ENCODE measurements around the gene INSR. TPM values are rescaled to one million over a fixed set of nuclear protein-coding genes. Genes with fewer than 3 reads are reported as not detected.

Gene INSR
- polyA plus RNA-seq, 2 of the 4 experiments (the other 2 are of a cell fraction): 1.8 to 3.3 TPM

DNA sequence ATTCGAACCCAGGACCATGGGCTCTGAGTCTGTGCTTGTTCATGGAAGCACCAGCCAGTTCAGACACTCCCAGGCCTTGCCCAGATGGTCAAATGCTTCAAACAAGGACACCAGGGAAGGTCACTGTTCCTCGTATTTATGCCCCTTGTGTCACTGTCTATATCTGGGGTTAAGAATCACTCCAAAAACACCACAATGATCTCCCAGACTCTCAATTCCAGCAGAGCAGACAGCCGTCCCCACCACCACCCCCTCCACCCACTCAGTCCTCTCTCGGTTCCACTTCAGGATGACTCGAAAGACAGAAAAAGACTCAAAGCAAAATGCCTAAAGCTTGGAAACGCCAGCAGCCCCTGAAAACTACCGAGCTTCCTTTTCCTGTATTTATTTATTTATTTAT lies 79.0 kb downstream of the INSR start (continued):
- TF ChIP-seq, protein P1, sequence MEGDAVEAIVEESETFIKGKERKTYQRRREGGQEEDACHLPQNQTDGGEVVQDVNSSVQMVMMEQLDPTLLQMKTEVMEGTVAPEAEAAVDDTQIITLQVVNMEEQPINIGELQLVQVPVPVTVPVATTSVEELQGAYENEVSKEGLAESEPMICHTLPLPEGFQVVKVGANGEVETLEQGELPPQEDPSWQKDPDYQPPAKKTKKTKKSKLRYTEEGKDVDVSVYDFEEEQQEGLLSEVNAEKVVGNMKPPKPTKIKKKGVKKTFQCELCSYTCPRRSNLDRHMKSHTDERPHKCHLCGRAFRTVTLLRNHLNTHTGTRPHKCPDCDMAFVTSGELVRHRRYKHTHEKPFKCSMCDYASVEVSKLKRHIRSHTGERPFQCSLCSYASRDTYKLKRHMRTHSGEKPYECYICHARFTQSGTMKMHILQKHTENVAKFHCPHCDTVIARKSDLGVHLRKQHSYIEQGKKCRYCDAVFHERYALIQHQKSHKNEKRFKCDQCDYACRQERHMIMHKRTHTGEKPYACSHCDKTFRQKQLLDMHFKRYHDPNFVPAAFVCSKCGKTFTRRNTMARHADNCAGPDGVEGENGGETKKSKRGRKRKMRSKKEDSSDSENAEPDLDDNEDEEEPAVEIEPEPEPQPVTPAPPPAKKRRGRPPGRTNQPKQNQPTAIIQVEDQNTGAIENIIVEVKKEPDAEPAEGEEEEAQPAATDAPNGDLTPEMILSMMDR (IDR thresholded peaks at IDR 0.05): no peak
- TF ChIP-seq, protein P2, sequence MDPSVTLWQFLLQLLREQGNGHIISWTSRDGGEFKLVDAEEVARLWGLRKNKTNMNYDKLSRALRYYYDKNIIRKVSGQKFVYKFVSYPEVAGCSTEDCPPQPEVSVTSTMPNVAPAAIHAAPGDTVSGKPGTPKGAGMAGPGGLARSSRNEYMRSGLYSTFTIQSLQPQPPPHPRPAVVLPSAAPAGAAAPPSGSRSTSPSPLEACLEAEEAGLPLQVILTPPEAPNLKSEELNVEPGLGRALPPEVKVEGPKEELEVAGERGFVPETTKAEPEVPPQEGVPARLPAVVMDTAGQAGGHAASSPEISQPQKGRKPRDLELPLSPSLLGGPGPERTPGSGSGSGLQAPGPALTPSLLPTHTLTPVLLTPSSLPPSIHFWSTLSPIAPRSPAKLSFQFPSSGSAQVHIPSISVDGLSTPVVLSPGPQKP (IDR thresholded peaks at IDR 0.05; ENCODE audit: low read depth, low read length): no peak

DNA sequence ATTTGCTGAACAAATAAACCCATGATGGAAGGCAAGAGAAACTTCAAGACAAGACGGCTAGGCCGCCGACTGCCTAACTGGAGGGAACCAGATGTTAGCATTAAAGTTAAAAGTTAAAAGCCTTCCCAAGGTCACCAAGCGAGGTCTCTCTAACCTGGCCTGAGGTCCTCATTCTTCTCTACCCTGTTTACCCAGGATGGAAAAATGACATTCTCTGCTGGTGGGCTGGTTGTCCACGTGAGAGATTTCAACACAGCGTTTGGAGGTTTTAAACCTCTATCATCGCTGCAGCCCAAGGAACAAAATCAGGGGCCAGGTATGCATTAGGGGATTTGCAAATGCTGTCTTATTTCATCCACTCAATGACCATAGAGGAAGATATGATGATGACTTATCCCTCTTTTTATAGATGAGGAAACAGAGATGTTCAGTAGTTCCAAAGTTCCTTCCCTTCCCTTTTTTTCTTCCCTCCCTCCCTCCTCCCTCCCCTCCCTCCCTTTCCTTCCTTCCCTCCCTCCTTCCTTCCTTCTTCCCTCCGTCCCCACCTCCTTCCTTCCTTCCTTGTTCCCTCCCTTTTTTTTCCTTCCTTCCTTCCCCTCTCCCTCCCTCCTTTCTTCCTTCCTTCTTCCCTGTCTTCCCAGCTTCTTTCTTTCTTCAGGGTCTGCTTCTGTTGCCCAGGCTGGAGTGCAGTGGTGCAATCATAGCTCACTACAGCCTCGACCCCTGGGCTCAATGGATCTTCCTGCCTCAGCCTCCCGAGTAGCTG lies 79.7 kb downstream of the INSR start:
- no peak overlapping the region for H3K4me2 ChIP-seq
- no peak overlapping the region for H3K4me3 ChIP-seq
- DNase-seq (ENCODE audit: low read depth in 1 of 2, low spot score in 1 of 2): no peak
- ATAC-seq: no peak
- H3K9me3 ChIP-seq: no peaks in the 10 kb centered on the region
- no peak overlapping the region for H3K27ac ChIP-seq
- CTCF ChIA-PET: no interaction called here
- TF ChIP-seq HOXA7 (CRISPR knock-in tag; IDR thresholded peaks at IDR 0.05) (no peak), EP300 (IDR thresholded peaks at IDR 0.05) (no peak), BHLHE40 (IDR thresholded peaks at IDR 0.05; ENCODE audit: low read depth, low read length) (no peak), FOXS1 (CRISPR knock-in tag; IDR thresholded peaks at IDR 0.05) (no peak), EHMT2 (IDR thresholded peaks at IDR 0.05; ENCODE audit: low read depth) (no peak), RAD21 (conservative IDR thresholded peaks at IDR 0.05 in 1 of 2, IDR thresholded peaks at IDR 0.05 in 1 of 2) (no peak), JUNB (IDR thresholded peaks at IDR 0.05) (no peak), NR3C1 (IDR thresholded peaks at IDR 0.05) (no peak), ZC3H11A (IDR thresholded peaks at IDR 0.05) (no peak), HEYL (CRISPR knock-in tag; IDR thresholded peaks at IDR 0.05) (no peak)
- WGBS (ENCODE audit: missing lambda C conversion rate): 64% methylated on average over 10 of the region's 10 CpGs
- H3K4me1 ChIP-seq: no peaks in the 10 kb centered on the region
- POLR2A ChIA-PET: no interaction called here
- FAIRE-seq: no peak

DNA sequence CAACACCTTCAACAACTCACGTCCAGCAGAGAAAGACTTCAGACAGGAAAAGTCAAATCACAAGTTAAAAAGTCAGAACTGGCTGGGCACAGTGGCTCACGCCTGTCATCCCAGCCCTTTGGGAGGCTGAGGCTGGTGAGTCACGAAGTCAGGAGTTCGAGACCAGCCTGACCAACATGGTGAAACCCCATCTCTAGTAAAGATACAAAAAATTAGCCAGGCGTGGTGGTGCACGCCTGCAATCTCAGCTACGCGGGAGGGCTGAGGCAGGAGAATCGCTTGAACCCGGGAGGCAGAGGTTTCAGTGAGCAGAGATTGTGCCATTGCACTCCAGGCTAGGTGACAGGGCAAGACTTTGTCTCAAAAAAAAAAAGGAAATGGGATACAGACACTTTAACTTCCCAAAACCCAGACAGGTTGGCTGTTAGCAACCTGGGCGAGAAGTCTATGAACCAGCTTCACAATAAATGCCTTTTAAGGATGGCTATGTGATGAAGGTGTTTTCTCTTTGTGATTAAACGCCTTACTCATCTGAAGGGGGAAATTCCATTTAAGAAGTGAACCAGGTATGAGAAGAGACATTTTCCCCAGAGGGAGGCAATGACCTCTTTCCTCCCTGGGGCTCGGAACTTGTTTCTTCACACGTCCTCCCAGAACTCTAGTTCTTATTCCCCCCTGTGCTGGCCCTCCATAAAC lies 80.4 kb downstream of the INSR start:
- POLR2A ChIA-PET: no interaction called here
- WGBS (ENCODE audit: missing lambda C conversion rate): 81% methylated on average over 14 of the region's 14 CpGs

More for the DNA sequence above, 80.4 kb downstream of the INSR start:
- CTCF ChIA-PET: no interaction called here
- FAIRE-seq (no peak), DNase-seq (ENCODE audit: low read depth in 1 of 2, low spot score in 1 of 2) (no peak), ATAC-seq (no peak)
- no peak overlapping the region for H3K4me2 ChIP-seq
- H3K9me3 ChIP-seq: no peaks in the 10 kb centered on the region
- H3K4me3 ChIP-seq: no peak overlapping the region
- no peak for TF ChIP-seq POLR2AphosphoS2 (conservative IDR thresholded peaks at IDR 0.05; ENCODE audit: low read length)
- TF ChIP-seq CBX8 (IDR thresholded peaks at IDR 0.05): no peak
- no peak for TF ChIP-seq FOSL2 (IDR thresholded peaks at IDR 0.05)
- no peak for TF ChIP-seq FOSL2 (CRISPR knock-in tag; IDR thresholded peaks at IDR 0.05)
- TF ChIP-seq, protein P3, sequence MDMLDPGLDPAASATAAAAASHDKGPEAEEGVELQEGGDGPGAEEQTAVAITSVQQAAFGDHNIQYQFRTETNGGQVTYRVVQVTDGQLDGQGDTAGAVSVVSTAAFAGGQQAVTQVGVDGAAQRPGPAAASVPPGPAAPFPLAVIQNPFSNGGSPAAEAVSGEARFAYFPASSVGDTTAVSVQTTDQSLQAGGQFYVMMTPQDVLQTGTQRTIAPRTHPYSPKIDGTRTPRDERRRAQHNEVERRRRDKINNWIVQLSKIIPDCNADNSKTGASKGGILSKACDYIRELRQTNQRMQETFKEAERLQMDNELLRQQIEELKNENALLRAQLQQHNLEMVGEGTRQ (IDR thresholded peaks at IDR 0.05): no peak
- no peak for TF ChIP-seq PHF8 (IDR thresholded peaks at IDR 0.05; ENCODE audit: borderline replicate concordance, low read depth)
- TF ChIP-seq RCOR1 (IDR thresholded peaks at IDR 0.05; ENCODE audit: low read depth, low read length): no peak
- TF ChIP-seq, protein P4, sequence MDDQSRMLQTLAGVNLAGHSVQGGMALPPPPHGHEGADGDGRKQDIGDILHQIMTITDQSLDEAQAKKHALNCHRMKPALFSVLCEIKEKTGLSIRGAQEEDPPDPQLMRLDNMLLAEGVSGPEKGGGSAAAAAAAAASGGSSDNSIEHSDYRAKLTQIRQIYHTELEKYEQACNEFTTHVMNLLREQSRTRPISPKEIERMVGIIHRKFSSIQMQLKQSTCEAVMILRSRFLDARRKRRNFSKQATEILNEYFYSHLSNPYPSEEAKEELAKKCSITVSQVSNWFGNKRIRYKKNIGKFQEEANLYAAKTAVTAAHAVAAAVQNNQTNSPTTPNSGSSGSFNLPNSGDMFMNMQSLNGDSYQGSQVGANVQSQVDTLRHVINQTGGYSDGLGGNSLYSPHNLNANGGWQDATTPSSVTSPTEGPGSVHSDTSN (IDR thresholded peaks at IDR 0.05): no peak
- TF ChIP-seq BHLHE40 (IDR thresholded peaks at IDR 0.05; ENCODE audit: low read depth, low read length): no peak
- TF ChIP-seq CBX2 (IDR thresholded peaks at IDR 0.05; ENCODE audit: borderline replicate concordance, low read depth): no peak
- TF ChIP-seq CHD2 (IDR thresholded peaks at IDR 0.05; ENCODE audit: low read length, partially characterized antibody): no peak
- TF ChIP-seq TFCP2L1 (CRISPR knock-in tag; IDR thresholded peaks at IDR 0.05): no peak
- TF ChIP-seq, protein P5, sequence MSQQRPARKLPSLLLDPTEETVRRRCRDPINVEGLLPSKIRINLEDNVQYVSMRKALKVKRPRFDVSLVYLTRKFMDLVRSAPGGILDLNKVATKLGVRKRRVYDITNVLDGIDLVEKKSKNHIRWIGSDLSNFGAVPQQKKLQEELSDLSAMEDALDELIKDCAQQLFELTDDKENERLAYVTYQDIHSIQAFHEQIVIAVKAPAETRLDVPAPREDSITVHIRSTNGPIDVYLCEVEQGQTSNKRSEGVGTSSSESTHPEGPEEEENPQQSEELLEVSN (IDR thresholded peaks at IDR 0.05; ENCODE audit: borderline replicate concordance, low read depth): no peak
- TF ChIP-seq HDAC2 (IDR thresholded peaks at IDR 0.05): no peak
- TF ChIP-seq JUN (IDR thresholded peaks at IDR 0.05): no peak
- TF ChIP-seq, protein P2 (IDR thresholded peaks at IDR 0.05; ENCODE audit: low read depth, low read length): no peak
- no peaks in the 10 kb centered on the region for H3K4me1 ChIP-seq
- no peak overlapping the region for H3K27ac ChIP-seq

Data from A549 (cell line).